GM12878 (cell line): ENCODE results near the gene FDPS. TPM values are rescaled to one million over a fixed set of nuclear protein-coding genes. Genes with fewer than 3 reads are reported as not detected.
A peak's percentile ranks its signal among the peaks of the same experiment; 100 is the strongest.

Experiments used
- BACH1 ChIP-seq: fragments of 450-650 bp; IDR thresholded peaks from 2 replicates; pipeline ENCODE4 v1.6.1; 2017; ENCODE audit warnings: mild to moderate bottlenecking, borderline replicate concordance
- CREM ChIP-seq: IDR thresholded peaks from 2 replicates; pipeline ENCODE4 v1.6.1; 2014; ENCODE audit warnings: antibody characterized with exemption, low read depth
- IKZF2 ChIP-seq, 2 experiments: fragments of 450-650 bp; IDR thresholded peaks; 2 replicates each; pipeline ENCODE4 v1.6.1; 2017; ENCODE audit warnings: mild to moderate bottlenecking in 2 of 2, moderate library complexity in 2 of 2
- MYB ChIP-seq: fragments of 150-350 bp; IDR thresholded peaks from 2 replicates; pipeline ENCODE4 v1.6.1; 2014; ENCODE audit warnings: mild to moderate bottlenecking, low read depth, low read length, borderline replicate concordance
- MYC ChIP-seq: IDR thresholded peaks from 2 replicates; pipeline ENCODE4 v1.6.1; 2011; ENCODE audit warnings: mild to moderate bottlenecking, low read length, moderate library complexity, inconsistent platforms; ENCODE audit not compliant: insufficient read depth, insufficient replicate concordance, insufficient read length, severe bottlenecking
- RAD21 ChIP-seq: IDR thresholded peaks from 2 replicates; pipeline ENCODE4 v1.6.1; 2011; ENCODE audit warnings: mild to moderate bottlenecking, low read depth, low read length, moderate library complexity; ENCODE audit not compliant: insufficient read depth
- SP1 ChIP-seq: IDR thresholded peaks from one replicate; pipeline ENCODE4 v1.6.1; 2011; ENCODE audit warnings: low read depth, low read length
- SPI1 ChIP-seq: IDR thresholded peaks from 2 replicates; pipeline ENCODE4 v1.6.1; 2011; ENCODE audit warnings: low read depth, mild to moderate bottlenecking, low read length, moderate library complexity, borderline replicate concordance; ENCODE audit not compliant: insufficient read depth
- TARDBP ChIP-seq: IDR thresholded peaks from 2 replicates; pipeline ENCODE4 v1.6.1; 2016; ENCODE audit warnings: borderline replicate concordance
- polyA plus RNA-seq, 11 experiments: library from polyadenylated mRNA; depleted of rRNA in 4 of 11; unstranded in 6 of 11; stranded (reverse) in 5 of 11; fragments of >200 nt; fragmentation: Nextera tagmentation in 4 of 11; fragmentation: Illumina TruSeq in 1 of 11; extraction: Ambion mirVana in 4 of 11; extraction: Trizol in 1 of 11; gene quantifications; 1 replicate in 1 of 11; 2 replicates in 10 of 11; pipeline versions ENCODE4 v1.2.1 to v1.2.3, GENCODE V29; 2011 to 2016; ENCODE audit warnings: inconsistent platforms in 2 of 11, missing spikeins in 2 of 11, low read depth in 1 of 11
- total RNA-seq, 4 experiments: library from RNA; depleted of rRNA in 3 of 4; stranded (reverse); fragments of >200 nt in 3 of 4; fragmentation: Illumina TruSeq in 1 of 4; extraction: Trizol in 1 of 4; gene quantifications; 2 replicates each; pipeline versions ENCODE4 v1.2.1 to v1.2.3, GENCODE V29; 2013 to 2021
- TF ChIP-seq, protein P1 (sequence below): fragments of 450-650 bp; IDR thresholded peaks from 2 replicates; pipeline ENCODE4 v1.6.1; 2016; ENCODE audit warnings: mild to moderate bottlenecking
- TF ChIP-seq, protein P2 (sequence below): fragments of 450-650 bp; IDR thresholded peaks from 2 replicates; pipeline ENCODE4 v1.6.1; 2017; ENCODE audit warnings: mild to moderate bottlenecking
- TF ChIP-seq, protein P3 (sequence below): fragments of 450-650 bp; IDR thresholded peaks from 2 replicates; pipeline ENCODE4 v1.6.1; 2017; ENCODE audit warnings: antibody characterized with exemption, mild to moderate bottlenecking, moderate library complexity
- TF ChIP-seq, protein P4 (sequence below): fragments of 150-350 bp; IDR thresholded peaks from 2 replicates; pipeline ENCODE4 v1.6.1; 2016; ENCODE audit warnings: low read depth, low read length
- TF ChIP-seq, protein P5 (sequence below), 3 experiments: IDR thresholded peaks in 2 of 3; conservative IDR thresholded peaks in 1 of 3; 2 replicates each; pipeline ENCODE4 v1.5.1; 2011; ENCODE audit warnings: low read depth in 3 of 3, low read length in 3 of 3, mild to moderate bottlenecking in 3 of 3, control low read depth in 2 of 3, moderate library complexity in 2 of 3, inconsistent platforms in 1 of 3, mixed read lengths in 1 of 3; ENCODE audit not compliant: control insufficient read depth in 2 of 3, insufficient read depth in 1 of 3; ENCODE audit errors: extremely low read depth in 1 of 3

The FDPS gene
- total and polyA plus RNA-seq, 10 of the 15 experiments (the other 5 are each of a cell fraction or from before 2014, with no cell fraction given), result 405 to 1,156 (median 487) TPM

DNA sequence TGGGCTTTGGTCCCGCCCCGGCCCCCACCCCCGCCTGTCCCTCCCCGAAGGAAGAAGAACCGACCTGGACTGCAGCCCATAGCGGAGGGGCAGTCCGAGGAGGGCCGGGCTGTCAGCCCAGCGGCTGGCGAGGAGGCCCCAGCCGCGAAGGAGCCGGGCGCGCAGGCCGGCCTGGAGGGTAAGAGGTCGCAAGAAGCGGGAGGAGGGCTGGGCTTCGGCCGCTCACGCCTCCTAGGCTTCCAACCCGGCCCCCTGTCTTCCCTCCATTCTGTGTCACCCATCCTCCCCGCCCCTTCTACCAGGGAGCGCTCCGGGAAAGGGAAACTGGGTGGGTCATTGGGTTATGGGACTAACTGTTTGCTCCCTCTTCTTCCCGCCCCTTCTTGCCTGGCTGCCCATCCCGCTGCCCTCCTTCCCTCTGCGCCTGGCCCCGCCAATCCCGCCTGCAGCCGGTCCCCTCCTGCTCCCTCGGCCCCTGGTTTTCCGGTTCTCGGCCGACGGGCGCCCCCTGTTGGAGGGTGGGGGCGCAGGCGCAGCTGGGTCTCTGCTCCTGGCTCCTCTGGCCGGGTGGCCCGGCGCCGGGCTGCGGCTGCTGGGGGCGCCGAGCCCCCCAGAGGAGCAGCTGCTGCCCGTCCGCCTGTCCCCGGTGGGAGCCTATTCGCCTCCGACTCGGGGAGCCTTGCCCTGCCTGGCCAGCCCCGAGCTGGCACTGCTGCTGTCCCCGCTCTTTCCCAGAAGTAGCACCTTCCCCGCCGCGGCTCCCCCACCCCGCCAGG is 14.5 kb downstream of the FDPS start (continued):
- TF ChIP-seq, protein P1, sequence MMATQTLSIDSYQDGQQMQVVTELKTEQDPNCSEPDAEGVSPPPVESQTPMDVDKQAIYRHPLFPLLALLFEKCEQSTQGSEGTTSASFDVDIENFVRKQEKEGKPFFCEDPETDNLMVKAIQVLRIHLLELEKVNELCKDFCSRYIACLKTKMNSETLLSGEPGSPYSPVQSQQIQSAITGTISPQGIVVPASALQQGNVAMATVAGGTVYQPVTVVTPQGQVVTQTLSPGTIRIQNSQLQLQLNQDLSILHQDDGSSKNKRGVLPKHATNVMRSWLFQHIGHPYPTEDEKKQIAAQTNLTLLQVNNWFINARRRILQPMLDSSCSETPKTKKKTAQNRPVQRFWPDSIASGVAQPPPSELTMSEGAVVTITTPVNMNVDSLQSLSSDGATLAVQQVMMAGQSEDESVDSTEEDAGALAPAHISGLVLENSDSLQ, result peak; percentile 30
- TF ChIP-seq MYB (no peak), MYC (no peak), SPI1 (no peak), SP1 (peak; percentile 22), TARDBP (no peak), IKZF2 (IDR thresholded peaks at IDR 0.05) (peak; percentile 74 to 78), BACH1 (0 out of 2 replicates have a peak, but pooled peaks have one; percentile 27), RAD21 (peak; percentile 87), CREM (no peak; the same call in 1 of the 2 replicates)
- TF ChIP-seq, protein P2, sequence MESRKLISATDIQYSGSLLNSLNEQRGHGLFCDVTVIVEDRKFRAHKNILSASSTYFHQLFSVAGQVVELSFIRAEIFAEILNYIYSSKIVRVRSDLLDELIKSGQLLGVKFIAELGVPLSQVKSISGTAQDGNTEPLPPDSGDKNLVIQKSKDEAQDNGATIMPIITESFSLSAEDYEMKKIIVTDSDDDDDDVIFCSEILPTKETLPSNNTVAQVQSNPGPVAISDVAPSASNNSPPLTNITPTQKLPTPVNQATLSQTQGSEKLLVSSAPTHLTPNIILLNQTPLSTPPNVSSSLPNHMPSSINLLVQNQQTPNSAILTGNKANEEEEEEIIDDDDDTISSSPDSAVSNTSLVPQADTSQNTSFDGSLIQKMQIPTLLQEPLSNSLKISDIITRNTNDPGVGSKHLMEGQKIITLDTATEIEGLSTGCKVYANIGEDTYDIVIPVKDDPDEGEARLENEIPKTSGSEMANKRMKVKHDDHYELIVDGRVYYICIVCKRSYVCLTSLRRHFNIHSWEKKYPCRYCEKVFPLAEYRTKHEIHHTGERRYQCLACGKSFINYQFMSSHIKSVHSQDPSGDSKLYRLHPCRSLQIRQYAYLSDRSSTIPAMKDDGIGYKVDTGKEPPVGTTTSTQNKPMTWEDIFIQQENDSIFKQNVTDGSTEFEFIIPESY, result no peak
- TF ChIP-seq, protein P3, sequence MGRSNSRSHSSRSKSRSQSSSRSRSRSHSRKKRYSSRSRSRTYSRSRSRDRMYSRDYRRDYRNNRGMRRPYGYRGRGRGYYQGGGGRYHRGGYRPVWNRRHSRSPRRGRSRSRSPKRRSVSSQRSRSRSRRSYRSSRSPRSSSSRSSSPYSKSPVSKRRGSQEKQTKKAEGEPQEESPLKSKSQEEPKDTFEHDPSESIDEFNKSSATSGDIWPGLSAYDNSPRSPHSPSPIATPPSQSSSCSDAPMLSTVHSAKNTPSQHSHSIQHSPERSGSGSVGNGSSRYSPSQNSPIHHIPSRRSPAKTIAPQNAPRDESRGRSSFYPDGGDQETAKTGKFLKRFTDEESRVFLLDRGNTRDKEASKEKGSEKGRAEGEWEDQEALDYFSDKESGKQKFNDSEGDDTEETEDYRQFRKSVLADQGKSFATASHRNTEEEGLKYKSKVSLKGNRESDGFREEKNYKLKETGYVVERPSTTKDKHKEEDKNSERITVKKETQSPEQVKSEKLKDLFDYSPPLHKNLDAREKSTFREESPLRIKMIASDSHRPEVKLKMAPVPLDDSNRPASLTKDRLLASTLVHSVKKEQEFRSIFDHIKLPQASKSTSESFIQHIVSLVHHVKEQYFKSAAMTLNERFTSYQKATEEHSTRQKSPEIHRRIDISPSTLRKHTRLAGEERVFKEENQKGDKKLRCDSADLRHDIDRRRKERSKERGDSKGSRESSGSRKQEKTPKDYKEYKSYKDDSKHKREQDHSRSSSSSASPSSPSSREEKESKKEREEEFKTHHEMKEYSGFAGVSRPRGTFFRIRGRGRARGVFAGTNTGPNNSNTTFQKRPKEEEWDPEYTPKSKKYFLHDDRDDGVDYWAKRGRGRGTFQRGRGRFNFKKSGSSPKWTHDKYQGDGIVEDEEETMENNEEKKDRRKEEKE, result no peak
- TF ChIP-seq, protein P4, sequence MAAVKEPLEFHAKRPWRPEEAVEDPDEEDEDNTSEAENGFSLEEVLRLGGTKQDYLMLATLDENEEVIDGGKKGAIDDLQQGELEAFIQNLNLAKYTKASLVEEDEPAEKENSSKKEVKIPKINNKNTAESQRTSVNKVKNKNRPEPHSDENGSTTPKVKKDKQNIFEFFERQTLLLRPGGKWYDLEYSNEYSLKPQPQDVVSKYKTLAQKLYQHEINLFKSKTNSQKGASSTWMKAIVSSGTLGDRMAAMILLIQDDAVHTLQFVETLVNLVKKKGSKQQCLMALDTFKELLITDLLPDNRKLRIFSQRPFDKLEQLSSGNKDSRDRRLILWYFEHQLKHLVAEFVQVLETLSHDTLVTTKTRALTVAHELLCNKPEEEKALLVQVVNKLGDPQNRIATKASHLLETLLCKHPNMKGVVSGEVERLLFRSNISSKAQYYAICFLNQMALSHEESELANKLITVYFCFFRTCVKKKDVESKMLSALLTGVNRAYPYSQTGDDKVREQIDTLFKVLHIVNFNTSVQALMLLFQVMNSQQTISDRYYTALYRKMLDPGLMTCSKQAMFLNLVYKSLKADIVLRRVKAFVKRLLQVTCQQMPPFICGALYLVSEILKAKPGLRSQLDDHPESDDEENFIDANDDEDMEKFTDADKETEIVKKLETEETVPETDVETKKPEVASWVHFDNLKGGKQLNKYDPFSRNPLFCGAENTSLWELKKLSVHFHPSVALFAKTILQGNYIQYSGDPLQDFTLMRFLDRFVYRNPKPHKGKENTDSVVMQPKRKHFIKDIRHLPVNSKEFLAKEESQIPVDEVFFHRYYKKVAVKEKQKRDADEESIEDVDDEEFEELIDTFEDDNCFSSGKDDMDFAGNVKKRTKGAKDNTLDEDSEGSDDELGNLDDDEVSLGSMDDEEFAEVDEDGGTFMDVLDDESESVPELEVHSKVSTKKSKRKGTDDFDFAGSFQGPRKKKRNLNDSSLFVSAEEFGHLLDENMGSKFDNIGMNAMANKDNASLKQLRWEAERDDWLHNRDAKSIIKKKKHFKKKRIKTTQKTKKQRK, result no peak
- TF ChIP-seq, protein P5, sequence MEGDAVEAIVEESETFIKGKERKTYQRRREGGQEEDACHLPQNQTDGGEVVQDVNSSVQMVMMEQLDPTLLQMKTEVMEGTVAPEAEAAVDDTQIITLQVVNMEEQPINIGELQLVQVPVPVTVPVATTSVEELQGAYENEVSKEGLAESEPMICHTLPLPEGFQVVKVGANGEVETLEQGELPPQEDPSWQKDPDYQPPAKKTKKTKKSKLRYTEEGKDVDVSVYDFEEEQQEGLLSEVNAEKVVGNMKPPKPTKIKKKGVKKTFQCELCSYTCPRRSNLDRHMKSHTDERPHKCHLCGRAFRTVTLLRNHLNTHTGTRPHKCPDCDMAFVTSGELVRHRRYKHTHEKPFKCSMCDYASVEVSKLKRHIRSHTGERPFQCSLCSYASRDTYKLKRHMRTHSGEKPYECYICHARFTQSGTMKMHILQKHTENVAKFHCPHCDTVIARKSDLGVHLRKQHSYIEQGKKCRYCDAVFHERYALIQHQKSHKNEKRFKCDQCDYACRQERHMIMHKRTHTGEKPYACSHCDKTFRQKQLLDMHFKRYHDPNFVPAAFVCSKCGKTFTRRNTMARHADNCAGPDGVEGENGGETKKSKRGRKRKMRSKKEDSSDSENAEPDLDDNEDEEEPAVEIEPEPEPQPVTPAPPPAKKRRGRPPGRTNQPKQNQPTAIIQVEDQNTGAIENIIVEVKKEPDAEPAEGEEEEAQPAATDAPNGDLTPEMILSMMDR (IDR thresholded peaks at IDR 0.05 in 2 of 3, conservative IDR thresholded peaks at IDR 0.05 in 1 of 3; ENCODE audit: control insufficient read depth in 2 of 3, extremely low read depth in 1 of 3, insufficient read depth in 1 of 3, low read depth in 3 of 3, low read length in 3 of 3), result peak; percentile 86 to 92 (median 91)
